Esophagus muscularis mucosa (tissue), 4 donors: ENCODE data around the gene LHFPL2. TPM values are rescaled to one million over a fixed set of nuclear protein-coding genes. Genes with fewer than 3 reads are reported as not detected.

Experiments used
- DNase-seq: peaks from one replicate; pipeline ENCODE4 v3.0.0-alpha.2; 2017; ENCODE audit errors: extremely low spot score
- H3K27ac ChIP-seq, 4 donors: fragments of 200-600 bp; sonication (generic); replicated peaks in 1 of 4; 1 replicate in 3 of 4; 2 replicates in 1 of 4; pipeline ENCODE4 v1.5.1; 2016 to 2019; ENCODE audit warnings: mild to moderate bottlenecking in 1 of 4
- H3K27me3 ChIP-seq, 4 donors: fragments of 200-600 bp; sonication (generic); one replicate each; pipeline versions ENCODE4 v1.5.1 to v1.6.0; 2016 to 2019
- H3K36me3 ChIP-seq, 4 donors: fragments of 200-600 bp; sonication (generic); one replicate each; pipeline ENCODE4 v1.5.1; 2016 to 2019
- H3K4me1 ChIP-seq, 4 donors: fragments of 200-600 bp; sonication (generic); one replicate each; pipeline ENCODE4 v1.5.1; 2016 to 2019
- H3K4me3 ChIP-seq, 4 donors: fragments of 200-600 bp; sonication (generic); 1 replicate in 2 of 4; 2 replicates in 2 of 4; pipeline ENCODE4 v1.5.1; 2016 to 2019; ENCODE audit warnings: mild to moderate bottlenecking in 4 of 4, moderate library complexity in 1 of 4
- H3K9me3 ChIP-seq, 4 donors: fragments of 200-600 bp; sonication (generic); 1 replicate in 3 of 4; 2 replicates in 1 of 4; pipeline ENCODE4 v1.5.1; 2016 to 2019
- CTCF ChIP-seq, 3 experiments: fragments of 200-600 bp in 2 of 3; fragments of 450-650 bp in 1 of 3; sonication (generic) in 2 of 3; IDR thresholded peaks; one replicate each; pipeline ENCODE4 v1.5.1; 2017 to 2019; ENCODE audit warnings: antibody characterized with exemption in 3 of 3, mild to moderate bottlenecking in 2 of 3, moderate library complexity in 1 of 3
- EP300 ChIP-seq: sonication (generic); formaldehyde crosslinking; IDR thresholded peaks from one replicate; pipeline ENCODE4 v1.6.1; 2017; ENCODE audit warnings: antibody characterized with exemption
- POLR2A ChIP-seq: fragments of 450-650 bp; IDR thresholded peaks from one replicate; pipeline ENCODE4 v1.6.1; 2017; ENCODE audit warnings: antibody characterized with exemption, moderate library complexity, mild to moderate bottlenecking, low read depth
- POLR2AphosphoS5 ChIP-seq, 2 donors: sonication (generic); formaldehyde crosslinking; IDR thresholded peaks; one replicate each; pipeline ENCODE4 v1.6.1; 2017; ENCODE audit warnings: antibody characterized with exemption in 2 of 2
- WGBS: methylation state at CpG from one replicate; pipeline ENCODE4 v1.1.5; 2018; 5-methylcytosine and 5-hydroxymethylcytosine counted together
- intact Hi-C: fragments of 100-400 bp; cut with DNase I; formaldehyde crosslinking; loops from one replicate; pipeline ENCODE4 v1.15.1; 2023
- total RNA-seq, 4 donors: library from RNA; depleted of rRNA; stranded (reverse); fragments of >200 nt; gene quantifications; one replicate each; pipeline versions ENCODE4 v1.1.0 to v1.2.1, GENCODE V29; 2016

LHFPL2 gene
- total RNA-seq, 4 donors from 2014 or later: 24.1 to 40.9 (median 28.1) TPM

GRCh38 chr5:78587775-78588291 lies 60.7 kb downstream of the LHFPL2 start:
- Histone ChIP-seq H3K9me3 (no peaks in the 10 kb centered on the region), H3K4me3 (no peak overlapping the region), H3K27me3 (no peaks in the 10 kb centered on the region), H3K4me1 (peaks cover 24 to 52% (median 45%) of the 10 kb centered on the region in 4 donors), H3K36me3 (no peaks in the 10 kb centered on the region), H3K27ac (peak overlapping the region in 2 of 4 donors; percentile 24 to 46)
- 43% methylated on average over 3 of the region's 3 CpGs for WGBS
- DNase-seq: no peak
- TF ChIP-seq POLR2AphosphoS5 (IDR thresholded peaks at IDR 0.05) (peak in 1 of 2 donors; percentile 28), CTCF (IDR thresholded peaks at IDR 0.05) (no peak)
- intact Hi-C loops: no loop called here

GRCh38 chr5:78587081-78587774 lies 61.3 kb downstream of the LHFPL2 start:
- no peaks in the 10 kb centered on the region for H3K9me3 ChIP-seq
- peak overlapping the region in 2 of 4 donors; percentile 24 to 46 for H3K27ac ChIP-seq
- peaks cover 21 to 46% (median 41%) of the 10 kb centered on the region in 4 donors for H3K4me1 ChIP-seq
- no peak overlapping the region for H3K4me3 ChIP-seq
- TF ChIP-seq POLR2AphosphoS5 (IDR thresholded peaks at IDR 0.05) (no peak), CTCF (IDR thresholded peaks at IDR 0.05) (no peak), POLR2A (no peak), EP300 (no peak)
- intact Hi-C loops: no loop called here
- H3K36me3 ChIP-seq: no peaks in the 10 kb centered on the region
- H3K27me3 ChIP-seq: no peaks in the 10 kb centered on the region
- no peak for DNase-seq
- 69% methylated on average over 4 of the region's 4 CpGs for WGBS

- H3K36me3 ChIP-seq: no peaks in the 10 kb centered on the region
- H3K4me3 ChIP-seq: no peak overlapping the region
- no peak for DNase-seq
- intact Hi-C loops: no loop called here
- H3K4me1 ChIP-seq: peaks cover 12 to 36% (median 31%) of the 10 kb centered on the region in 4 donors
- H3K27me3 ChIP-seq: no peaks in the 10 kb centered on the region
- no peaks in the 10 kb centered on the region for H3K9me3 ChIP-seq
- WGBS: 70% methylated on average over 6 of the region's 6 CpGs
- no peak overlapping the region for H3K27ac ChIP-seq
- no peak for TF ChIP-seq EP300
- TF ChIP-seq POLR2AphosphoS5 (IDR thresholded peaks at IDR 0.05): no peak
- no peak for TF ChIP-seq POLR2A
- TF ChIP-seq CTCF (IDR thresholded peaks at IDR 0.05): no peak
These were observed 62.3 kb downstream of the LHFPL2 start for GRCh38 chr5:78586251-78586650.

GRCh38 chr5:78578015-78578414 lies 70.6 kb downstream of the LHFPL2 start:
- Histone ChIP-seq H3K27me3 (no peaks in the 10 kb centered on the region), H3K9me3 (no peaks in the 10 kb centered on the region), H3K27ac (peak overlapping the region; percentile 68 to 74 (median 73)), H3K36me3 (no peaks in the 10 kb centered on the region), H3K4me3 (no peak overlapping the region), H3K4me1 (peaks cover 35 to 56% (median 48%) of the 10 kb centered on the region in 4 donors)
- intact Hi-C loops: no loop called here
- TF ChIP-seq POLR2AphosphoS5 (IDR thresholded peaks at IDR 0.05) (no peak), EP300 (no peak), POLR2A (no peak)
- no peak for DNase-seq

GRCh38 chr5:78577071-78577807 lies 71.3 kb downstream of the LHFPL2 start:
- peak overlapping the region; percentile 68 to 74 (median 73) for H3K27ac ChIP-seq
- H3K9me3 ChIP-seq: no peaks in the 10 kb centered on the region
- H3K4me1 ChIP-seq: peaks cover 39 to 62% (median 53%) of the 10 kb centered on the region in 4 donors
- H3K4me3 ChIP-seq: no peak overlapping the region
- TF ChIP-seq EP300: no peak
- TF ChIP-seq POLR2AphosphoS5 (IDR thresholded peaks at IDR 0.05): no peak
- no peaks in the 10 kb centered on the region for H3K27me3 ChIP-seq
- WGBS: 50% methylated on average over 8 of the region's 8 CpGs
- intact Hi-C loops: no loop called here
- H3K36me3 ChIP-seq: no peaks in the 10 kb centered on the region
- no peak for DNase-seq
